ENCODE data around the gene CYP27C1. TPM values are rescaled to one million over a fixed set of nuclear protein-coding genes. Genes with fewer than 3 reads are reported as not detected.
"Not testable (repeated sequence)": the region's sequence is repeated elsewhere in the genome, so short reads cannot be mapped to it uniquely, and the experiment has no call there.

The CYP27C1 gene
- total RNA-seq, 1 donor from 2014 or later: 4.5 TPM

DNA sequence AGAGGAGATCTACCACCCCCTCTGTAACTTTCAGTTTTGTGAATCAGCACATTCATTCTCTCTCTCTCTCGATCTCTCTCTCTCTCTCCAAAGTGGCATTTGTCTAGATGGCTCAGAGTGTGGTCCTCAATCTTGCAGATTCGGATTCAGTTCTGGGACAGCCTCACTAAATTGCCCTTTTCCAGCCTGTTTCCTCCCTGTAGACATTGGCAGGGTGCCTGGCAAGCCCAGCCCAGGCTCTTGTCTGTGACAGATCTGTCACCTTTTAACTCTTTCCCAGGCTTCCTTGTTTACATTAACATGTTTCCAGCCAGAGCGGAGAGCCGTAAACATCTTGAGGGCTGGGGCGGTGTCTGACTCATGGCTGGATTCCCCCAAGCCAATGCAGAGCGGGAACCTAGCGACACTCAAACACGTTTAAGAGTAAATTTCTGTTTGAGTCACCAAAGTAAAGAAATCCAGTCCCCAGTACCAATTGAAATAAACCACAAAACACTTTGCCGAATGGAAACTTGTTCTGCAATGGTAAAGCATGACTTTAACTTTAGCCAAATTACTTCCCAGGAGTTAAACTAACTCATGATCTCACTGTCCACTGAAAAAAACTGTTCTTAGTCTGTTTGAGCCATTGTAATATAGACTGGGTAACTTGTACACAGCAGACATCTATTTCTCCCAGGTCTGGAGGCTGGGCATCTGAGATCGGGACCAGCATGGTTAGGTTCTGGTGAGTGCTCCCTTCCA is 6.6 kb upstream of the CYP27C1 start:
- no peak overlapping the region for H3K27ac Mint-ChIP-seq
- H3K36me3 Mint-ChIP-seq: no peaks in the 10 kb centered on the region
- H3K4me3 Mint-ChIP-seq: no peak overlapping the region
- peaks cover 28% of the 10 kb centered on the region for H3K27me3 Mint-ChIP-seq (ENCODE audit: low read depth)
- H3K4me1 Mint-ChIP-seq: peaks cover 13% of the 10 kb centered on the region
- H3K9me3 Mint-ChIP-seq: no peaks in the 10 kb centered on the region
- TF ChIP-seq, protein P1, sequence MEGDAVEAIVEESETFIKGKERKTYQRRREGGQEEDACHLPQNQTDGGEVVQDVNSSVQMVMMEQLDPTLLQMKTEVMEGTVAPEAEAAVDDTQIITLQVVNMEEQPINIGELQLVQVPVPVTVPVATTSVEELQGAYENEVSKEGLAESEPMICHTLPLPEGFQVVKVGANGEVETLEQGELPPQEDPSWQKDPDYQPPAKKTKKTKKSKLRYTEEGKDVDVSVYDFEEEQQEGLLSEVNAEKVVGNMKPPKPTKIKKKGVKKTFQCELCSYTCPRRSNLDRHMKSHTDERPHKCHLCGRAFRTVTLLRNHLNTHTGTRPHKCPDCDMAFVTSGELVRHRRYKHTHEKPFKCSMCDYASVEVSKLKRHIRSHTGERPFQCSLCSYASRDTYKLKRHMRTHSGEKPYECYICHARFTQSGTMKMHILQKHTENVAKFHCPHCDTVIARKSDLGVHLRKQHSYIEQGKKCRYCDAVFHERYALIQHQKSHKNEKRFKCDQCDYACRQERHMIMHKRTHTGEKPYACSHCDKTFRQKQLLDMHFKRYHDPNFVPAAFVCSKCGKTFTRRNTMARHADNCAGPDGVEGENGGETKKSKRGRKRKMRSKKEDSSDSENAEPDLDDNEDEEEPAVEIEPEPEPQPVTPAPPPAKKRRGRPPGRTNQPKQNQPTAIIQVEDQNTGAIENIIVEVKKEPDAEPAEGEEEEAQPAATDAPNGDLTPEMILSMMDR (IDR thresholded peaks at IDR 0.05; ENCODE audit: unreplicated experiment): no peak
- no peak for DNase-seq (ENCODE audit: low spot score in 2 of 2, unreplicated experiment in 2 of 2)

DNA sequence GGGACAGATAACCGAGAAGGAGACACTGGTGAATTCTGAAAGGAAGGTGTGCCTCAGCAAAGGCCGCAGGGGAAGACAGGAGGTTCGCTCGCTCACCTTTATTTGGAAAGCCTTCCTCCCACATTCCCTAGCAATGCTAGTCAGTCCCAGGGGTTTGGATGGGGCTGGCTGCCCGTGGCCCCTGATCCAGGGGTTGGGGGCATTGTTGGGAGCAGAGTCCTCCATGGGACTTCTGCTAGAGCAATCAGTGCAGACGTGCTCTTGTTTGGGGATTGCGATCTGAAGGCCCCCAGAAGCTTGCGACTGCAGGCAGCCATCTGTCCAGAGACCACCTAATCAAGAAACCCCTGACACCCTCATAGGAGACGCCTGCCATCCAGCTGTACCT is 6.0 kb upstream of the CYP27C1 start:
- H3K36me3 Mint-ChIP-seq: no peaks in the 10 kb centered on the region
- H3K9me3 Mint-ChIP-seq: no peaks in the 10 kb centered on the region
- H3K4me3 Mint-ChIP-seq: no peak overlapping the region
- H3K27ac Mint-ChIP-seq: no peak overlapping the region
- DNase-seq (ENCODE audit: low spot score in 2 of 2, unreplicated experiment in 2 of 2): no peak
- H3K27me3 Mint-ChIP-seq (ENCODE audit: low read depth): peaks cover 28% of the 10 kb centered on the region
- H3K4me1 Mint-ChIP-seq: peaks cover 13% of the 10 kb centered on the region
- TF ChIP-seq, protein P1 (IDR thresholded peaks at IDR 0.05; ENCODE audit: unreplicated experiment): no peak

DNA sequence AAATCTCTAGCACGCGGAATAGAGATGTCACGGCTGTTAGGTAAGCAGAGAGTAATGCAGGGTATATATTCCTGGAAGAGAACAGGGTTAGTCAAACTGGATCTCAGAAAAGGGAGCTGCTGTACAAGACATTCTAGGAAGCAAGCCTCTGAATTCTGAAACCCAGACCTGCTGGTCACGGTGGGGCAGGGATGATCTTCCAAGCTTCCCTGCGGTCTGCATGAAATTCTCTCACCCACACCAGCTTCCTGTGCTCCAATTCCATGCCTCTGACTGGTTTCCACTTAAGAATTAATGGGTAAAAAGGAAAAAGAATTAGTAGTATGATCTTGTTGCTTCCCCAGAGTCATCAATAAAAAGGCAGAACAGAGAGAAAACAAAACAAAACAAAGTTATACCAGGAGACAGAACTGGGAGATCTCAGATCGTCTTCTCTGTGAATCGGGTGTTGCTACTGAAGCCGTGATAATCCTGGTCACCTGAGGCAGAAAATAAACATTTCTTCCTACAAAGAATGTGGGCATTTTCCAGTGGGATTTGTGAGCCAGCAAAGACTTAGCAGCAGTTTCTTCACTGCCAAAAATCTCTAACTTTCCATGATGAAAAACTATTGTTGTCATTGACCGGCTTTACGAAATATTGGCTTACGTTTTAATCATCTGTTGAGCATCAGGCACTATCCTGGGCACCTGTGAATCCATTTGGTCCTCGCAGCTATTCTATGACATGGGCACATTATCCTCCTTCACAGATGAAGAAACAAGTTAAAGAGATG is 5.3 kb upstream of the CYP27C1 start:
- peaks cover 20% of the 10 kb centered on the region for H3K4me1 Mint-ChIP-seq
- TF ChIP-seq, protein P1 (IDR thresholded peaks at IDR 0.05; ENCODE audit: unreplicated experiment): no peak
- no peaks in the 10 kb centered on the region for H3K9me3 Mint-ChIP-seq
- no peak overlapping the region for H3K4me3 Mint-ChIP-seq
- DNase-seq (ENCODE audit: low spot score in 2 of 2, unreplicated experiment in 2 of 2): no peak
- no peak overlapping the region for H3K27ac Mint-ChIP-seq
- no peaks in the 10 kb centered on the region for H3K36me3 Mint-ChIP-seq
- peaks cover 33% of the 10 kb centered on the region for H3K27me3 Mint-ChIP-seq (ENCODE audit: low read depth)

DNA sequence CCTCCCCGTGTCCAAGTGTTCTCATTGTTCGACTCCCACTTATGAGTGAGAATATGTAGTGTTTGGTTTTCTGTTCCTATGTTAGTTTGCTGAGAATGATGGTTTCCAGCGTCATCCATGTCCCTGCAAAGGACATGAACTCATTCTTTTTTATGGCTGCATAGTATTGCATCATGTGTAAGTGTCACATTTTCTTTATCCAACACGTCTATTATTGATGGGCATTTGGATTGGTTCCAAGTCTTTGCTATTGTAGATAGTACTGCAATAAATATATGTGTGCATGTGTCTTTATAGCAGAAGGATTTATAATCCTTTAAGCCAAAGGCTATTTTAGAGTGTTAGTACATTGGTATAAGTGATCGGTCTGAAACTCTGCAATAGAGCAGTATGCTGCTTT is 4.0 kb upstream of the CYP27C1 start:
- H3K27me3 Mint-ChIP-seq (ENCODE audit: low read depth): peaks cover 36% of the 10 kb centered on the region
- DNase-seq (ENCODE audit: low spot score in 2 of 2, unreplicated experiment in 2 of 2); H3K4me3 Mint-ChIP-seq; H3K9me3 Mint-ChIP-seq; H3K36me3 Mint-ChIP-seq; H3K27ac Mint-ChIP-seq: not testable (repeated sequence)
- H3K4me1 Mint-ChIP-seq: peaks cover 22% of the 10 kb centered on the region

DNA sequence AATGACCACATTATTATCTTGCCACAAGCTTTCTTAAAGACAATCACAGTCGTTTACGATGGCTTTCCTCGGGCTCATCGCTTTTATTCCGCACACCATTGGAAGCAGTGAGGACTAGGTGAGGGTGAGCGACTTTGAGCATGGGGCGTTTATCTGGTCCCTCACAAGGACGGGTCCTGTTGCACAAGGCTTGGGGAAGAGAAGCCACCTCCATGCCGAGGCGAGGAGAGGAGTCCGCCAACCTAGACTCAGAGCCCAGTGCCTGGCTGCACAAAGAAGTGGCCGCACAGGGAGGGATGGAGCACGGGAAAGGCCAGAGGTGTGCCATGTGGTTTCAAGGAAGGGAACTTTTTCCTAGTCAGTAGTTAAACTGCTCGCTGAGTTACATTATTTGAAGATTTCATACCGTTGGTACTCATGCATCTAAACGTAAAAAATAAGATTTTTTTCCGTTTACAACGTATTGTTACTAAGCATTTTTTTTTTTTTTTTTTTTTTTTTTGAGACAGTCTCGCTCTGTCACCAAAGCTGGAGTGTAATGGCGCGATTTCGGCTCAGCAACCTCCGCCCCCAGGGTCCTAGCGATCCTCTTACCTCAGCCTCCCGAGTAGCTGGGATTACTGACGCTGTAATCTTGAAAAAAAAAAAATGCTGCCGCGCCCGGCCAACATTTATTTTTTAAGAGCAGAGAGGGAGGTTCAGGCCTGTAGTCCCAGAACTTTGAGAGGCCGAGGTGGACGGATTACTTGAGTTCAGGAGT is 849 bp upstream of the CYP27C1 start:
- peaks cover 12% of the 10 kb centered on the region for H3K9me3 Mint-ChIP-seq
- H3K27ac Mint-ChIP-seq: peak overlapping the region; percentile 95
- no peak for DNase-seq (ENCODE audit: low spot score in 2 of 2, unreplicated experiment in 2 of 2)
- H3K27me3 Mint-ChIP-seq (ENCODE audit: low read depth): peaks cover 49% of the 10 kb centered on the region
- peak overlapping the region; percentile 94 for H3K4me3 Mint-ChIP-seq
- TF ChIP-seq, protein P1 (IDR thresholded peaks at IDR 0.05; ENCODE audit: unreplicated experiment): no peak
- H3K36me3 Mint-ChIP-seq: no peaks in the 10 kb centered on the region
- H3K4me1 Mint-ChIP-seq: peaks cover 21% of the 10 kb centered on the region

All from mesothelial cell of epicardium (in vitro differentiated cells).